PC-9 (cell line): ENCODE data around the gene NDUFC1. TPM values are rescaled to one million over a fixed set of nuclear protein-coding genes. Genes with fewer than 3 reads are reported as not detected.
"Not testable (repeated sequence)": the region's sequence is repeated elsewhere in the genome, so short reads cannot be mapped to it uniquely, and the experiment has no call there.

ENCODE experiments used
- BruUV-seq: library from RNA; stranded (reverse); fragments of 400-500 nt; replicated peaks from 2 replicates; lab custom pipeline; 2021; lab: Mats Ljungman, UMichigan
- CTCF ChIA-PET: fragments of 300-600 bp; sonication (Branson Sonifier 250); formaldehyde crosslinking; loops from one replicate; lab custom pipeline; 2022; ENCODE audit warnings: antibody characterized with exemption; lab: Charles Lee
- POLR2A ChIA-PET: fragments of 300-600 bp; sonication (Branson Sonifier 250); formaldehyde crosslinking; loops from one replicate; lab custom pipeline; 2022; ENCODE audit warnings: antibody characterized with exemption; ENCODE audit not compliant: unreplicated experiment; lab: Charles Lee
- DNase-seq, 2 experiments: peaks; one replicate each; pipeline versions ENCODE4 v3.0.0 to v3.0.0-alpha.2; 2015 to 2022; ENCODE audit warnings: mixed read lengths in 1 of 2
- H2AFZ ChIP-seq: fragments of 200-600 bp; sonication (generic); 2 replicates; pipeline ENCODE4 v1.8.1; 2017; ENCODE audit warnings: antibody characterized with exemption
- H3F3A ChIP-seq: fragments of 200-600 bp; sonication (generic); 2 replicates; pipeline ENCODE4 v1.8.1; 2017; ENCODE audit warnings: antibody characterized with exemption, mild to moderate bottlenecking, low read depth; ENCODE audit not compliant: insufficient read depth
- H3K27ac ChIP-seq: fragments of 200-600 bp; sonication (generic); 2 replicates; pipeline ENCODE4 v1.6.1; 2016; ENCODE audit warnings: mixed run types
- H3K27me3 ChIP-seq: fragments of 200-600 bp; sonication (generic); 2 replicates; pipeline ENCODE4 v1.6.1; 2016; ENCODE audit warnings: low read depth, mixed run types; ENCODE audit not compliant: insufficient read depth
- H3K36me3 ChIP-seq: fragments of 200-600 bp; sonication (generic); 2 replicates; pipeline ENCODE4 v1.6.1; 2016; ENCODE audit warnings: low read depth, mixed run types
- H3K4me1 ChIP-seq: fragments of 200-600 bp; sonication (generic); replicated peaks from 2 replicates; pipeline ENCODE4 v1.6.1; 2016; ENCODE audit warnings: mixed run types; ENCODE audit not compliant: insufficient read depth
- H3K4me2 ChIP-seq: fragments of 200-600 bp; sonication (generic); 2 replicates; pipeline ENCODE4 v1.6.1; 2017; ENCODE audit warnings: mixed run types
- H3K4me3 ChIP-seq: fragments of 200-600 bp; sonication (generic); 2 replicates; pipeline ENCODE4 v1.6.1; 2016; ENCODE audit warnings: mixed run types
- H3K79me2 ChIP-seq: fragments of 200-600 bp; sonication (generic); 2 replicates; pipeline ENCODE4 v1.6.1; 2017; ENCODE audit warnings: low read depth, mixed run types
- H3K9me2 ChIP-seq: fragments of 200-600 bp; sonication (generic); 2 replicates; pipeline ENCODE4 v1.8.1; 2017; ENCODE audit warnings: mild to moderate bottlenecking; ENCODE audit not compliant: insufficient read depth
- H3K9me3 ChIP-seq: fragments of 200-600 bp; sonication (generic); 2 replicates; pipeline ENCODE4 v1.8.1; 2016; ENCODE audit warnings: low read depth; ENCODE audit not compliant: insufficient read depth
- H4K20me1 ChIP-seq: fragments of 200-600 bp; sonication (generic); 2 replicates; pipeline ENCODE4 v1.8.1; 2017; ENCODE audit not compliant: insufficient read depth
- CTCF ChIP-seq: fragments of 200-600 bp; sonication (generic); conservative IDR thresholded peaks from 2 replicates; pipeline ENCODE4 v1.6.1; 2017; ENCODE audit warnings: mixed run types, antibody characterized with exemption, mild to moderate bottlenecking, moderate library complexity
- EZH2 ChIP-seq: fragments of 200-600 bp; sonication (generic); IDR thresholded peaks from 2 replicates; pipeline ENCODE4 v1.8.0; 2017; ENCODE audit warnings: antibody characterized with exemption, low read depth
- intact Hi-C: fragments of 100-400 bp; cut with micrococcal nuclease; formaldehyde crosslinking; loops from one replicate; pipeline ENCODE4 v1.10.0; 2022; ENCODE audit not compliant: unreplicated experiment
- total RNA-seq: library from RNA; stranded (reverse); gene quantifications from 2 replicates; pipeline ENCODE4 v1.2.3, GENCODE V29; 2021

NDUFC1 gene
- total RNA-seq, 1 experiment from 2014 or later = 59.3 TPM

- Histone ChIP-seq H3K4me2 (no peak overlapping the region), H3K27ac (no peak overlapping the region), H3K9me3 (no peaks in the 10 kb centered on the region), H4K20me1 (peaks cover 43% of the 10 kb centered on the region), H3K36me3 (no peaks in the 10 kb centered on the region; the same call in 1 of the 2 replicates), H3K9me2 (no peaks in the 10 kb centered on the region), H2AFZ (no peak overlapping the region), H3F3A (no peaks in the 10 kb centered on the region), H3K79me2 (peaks cover 98% of the 10 kb centered on the region), H3K27me3 (no peaks in the 10 kb centered on the region), H3K4me1 (no peaks in the 10 kb centered on the region), H3K4me3 (no peak overlapping the region)
- CTCF ChIA-PET = no interaction called here
- TF ChIP-seq CTCF (no peak), EZH2 (no peak)
- BruUV-seq = no TSS peak
- DNase-seq = no peak
- intact Hi-C loops = no loop called here
- POLR2A ChIA-PET = no interaction called here
These were observed 11.9 kb upstream of the NDUFC1 start for GRCh38 chr4:139314047-139314800.

DNA sequence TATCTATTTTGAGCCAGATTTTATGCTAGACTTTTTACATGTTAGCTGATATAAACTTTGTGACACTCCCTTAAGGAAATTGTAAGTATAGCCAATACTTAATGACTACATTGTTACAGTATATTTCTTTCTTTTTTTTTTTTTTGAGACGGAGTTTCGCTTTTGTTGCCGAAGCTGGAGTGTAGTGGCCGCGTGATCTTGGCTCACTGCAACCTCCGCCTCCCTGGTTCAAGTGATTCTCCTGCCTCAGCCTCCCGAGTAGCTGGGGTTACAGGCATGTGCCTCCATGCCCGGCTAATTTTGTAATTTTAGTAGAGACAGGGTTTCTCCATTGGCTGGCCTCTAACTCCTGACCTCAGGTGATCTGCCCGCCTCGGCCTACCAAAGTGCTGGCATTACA is 11.1 kb upstream of the NDUFC1 start:
- peaks cover 98% of the 10 kb centered on the region for H3K79me2 ChIP-seq
- H3K4me3 ChIP-seq, H3K27me3 ChIP-seq, H2AFZ ChIP-seq, H3K9me3 ChIP-seq, POLR2A ChIA-PET, CTCF ChIA-PET, H3F3A ChIP-seq, H3K4me2 ChIP-seq, H3K4me1 ChIP-seq, H3K36me3 ChIP-seq, DNase-seq, intact Hi-C loops, BruUV-seq, H3K27ac ChIP-seq, H3K9me2 ChIP-seq: not testable (repeated sequence)
- peaks cover 38% of the 10 kb centered on the region for H4K20me1 ChIP-seq

- TF ChIP-seq EZH2 (no peak), CTCF (no peak)
- H3K9me3 ChIP-seq = no peaks in the 10 kb centered on the region
- no peaks in the 10 kb centered on the region for H3F3A ChIP-seq
- no peaks in the 10 kb centered on the region; the same call in 1 of the 2 replicates for H3K36me3 ChIP-seq
- peaks cover 97% of the 10 kb centered on the region for H3K79me2 ChIP-seq
- ChIA-PET CTCF (no interaction called here), POLR2A (no interaction called here)
- no peak overlapping the region for H3K4me3 ChIP-seq
- no peaks in the 10 kb centered on the region for H3K27me3 ChIP-seq
- H4K20me1 ChIP-seq = peaks cover 40% of the 10 kb centered on the region
- no peak overlapping the region for H3K4me2 ChIP-seq
- no peak for DNase-seq
- H3K9me2 ChIP-seq = no peaks in the 10 kb centered on the region
- no peak overlapping the region for H3K27ac ChIP-seq
- H2AFZ ChIP-seq = no peak overlapping the region
- BruUV-seq = no TSS peak
- H3K4me1 ChIP-seq = no peaks in the 10 kb centered on the region
- intact Hi-C loops = no loop called here
These were observed 10.5 kb upstream of the NDUFC1 start for GRCh38 chr4:139312552-139313332.
